HG03442 (cell line): ENCODE measurements around the gene ATP1B2.
"Not testable (repeated sequence)": the region's sequence is repeated elsewhere in the genome, so short reads cannot be mapped to it uniquely, and the experiment has no call there.

Experiments
- ATAC-seq: cut with Tn5 transposase; IDR thresholded peaks from one replicate; pipeline ENCODE4 v1.9.1; 2021; ENCODE audit warnings: mild to moderate bottlenecking, moderate library complexity; ENCODE audit not compliant: unreplicated experiment

Gene ATP1B2, protein sequence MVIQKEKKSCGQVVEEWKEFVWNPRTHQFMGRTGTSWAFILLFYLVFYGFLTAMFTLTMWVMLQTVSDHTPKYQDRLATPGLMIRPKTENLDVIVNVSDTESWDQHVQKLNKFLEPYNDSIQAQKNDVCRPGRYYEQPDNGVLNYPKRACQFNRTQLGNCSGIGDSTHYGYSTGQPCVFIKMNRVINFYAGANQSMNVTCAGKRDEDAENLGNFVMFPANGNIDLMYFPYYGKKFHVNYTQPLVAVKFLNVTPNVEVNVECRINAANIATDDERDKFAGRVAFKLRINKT

DNA sequence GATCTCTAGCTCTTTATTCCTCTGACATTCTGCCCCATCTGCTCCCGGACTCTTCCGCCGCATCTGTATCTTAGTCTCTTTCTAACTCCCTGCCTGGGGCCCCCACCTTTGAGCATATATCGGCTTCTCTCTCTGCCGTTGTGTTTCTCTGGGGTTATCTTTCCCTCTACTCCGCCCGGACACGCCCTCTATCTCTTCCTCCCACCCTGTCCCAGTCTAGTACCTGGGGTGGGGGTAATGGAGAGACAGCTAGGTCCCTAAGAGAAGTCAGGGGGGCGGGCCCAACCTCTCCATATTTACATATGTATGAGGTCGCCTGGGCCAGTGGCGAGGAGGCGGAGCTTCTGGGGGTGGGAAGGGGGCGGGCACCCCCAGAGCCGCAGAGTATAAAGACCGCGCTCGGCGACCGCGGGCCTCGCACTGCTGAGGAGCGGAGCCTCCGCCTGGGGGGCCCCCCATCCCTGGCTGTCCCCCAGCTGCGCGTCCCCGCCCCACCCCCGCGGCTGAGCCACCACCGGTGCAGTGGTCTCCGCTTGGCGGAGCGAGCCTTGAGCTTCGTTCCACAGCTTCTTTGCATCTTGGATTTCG lies at the start of gene ATP1B2:
Gene ATP1B2 (plus strand): TSS at position 418 of the 588 bp plus-strand sequence. CDS start 593 bp downstream, outside the sequence.
- ATAC-seq = no peak

DNA sequence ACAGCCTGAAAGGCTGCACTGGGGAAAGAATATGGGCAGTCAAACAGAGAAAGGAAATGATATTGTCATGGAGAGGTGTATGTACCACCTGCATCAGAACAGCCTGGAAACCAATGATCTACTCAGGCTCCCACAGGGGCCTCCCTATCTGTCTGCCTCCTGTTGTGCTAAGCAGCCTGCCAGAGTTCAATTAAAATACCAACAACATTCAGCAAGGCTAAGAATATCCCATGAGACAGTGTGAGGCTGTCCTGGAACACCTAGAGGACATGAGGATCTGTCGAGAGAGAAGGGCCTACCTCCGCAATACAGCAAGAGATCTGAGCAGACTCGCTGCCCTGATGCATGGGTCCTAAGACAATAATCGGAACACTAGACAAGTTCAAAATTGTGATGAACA lies 44.4 kb upstream of the ATP1B2 start:
- no peak for ATAC-seq

DNA sequence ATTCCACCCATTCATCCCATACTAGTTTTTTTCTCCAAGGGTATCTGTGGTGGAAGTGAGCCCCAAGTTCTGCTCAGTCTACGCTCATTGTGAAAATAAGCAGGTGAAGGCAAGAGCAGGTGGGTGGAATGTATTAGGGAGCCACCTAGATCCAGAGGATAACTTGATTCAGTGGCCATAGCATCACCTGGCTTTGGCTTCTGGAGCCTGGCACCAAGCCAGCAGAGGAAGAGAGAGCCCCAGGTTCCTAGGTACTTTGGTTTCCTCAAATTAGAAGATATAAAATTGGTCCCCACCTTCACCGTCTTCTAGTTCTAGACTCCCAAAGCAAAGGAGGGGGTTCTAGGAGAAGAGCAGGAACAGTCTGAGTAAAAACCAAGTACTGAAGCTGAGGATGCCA lies 40.1 kb upstream of the ATP1B2 start:
- no peak for ATAC-seq

DNA sequence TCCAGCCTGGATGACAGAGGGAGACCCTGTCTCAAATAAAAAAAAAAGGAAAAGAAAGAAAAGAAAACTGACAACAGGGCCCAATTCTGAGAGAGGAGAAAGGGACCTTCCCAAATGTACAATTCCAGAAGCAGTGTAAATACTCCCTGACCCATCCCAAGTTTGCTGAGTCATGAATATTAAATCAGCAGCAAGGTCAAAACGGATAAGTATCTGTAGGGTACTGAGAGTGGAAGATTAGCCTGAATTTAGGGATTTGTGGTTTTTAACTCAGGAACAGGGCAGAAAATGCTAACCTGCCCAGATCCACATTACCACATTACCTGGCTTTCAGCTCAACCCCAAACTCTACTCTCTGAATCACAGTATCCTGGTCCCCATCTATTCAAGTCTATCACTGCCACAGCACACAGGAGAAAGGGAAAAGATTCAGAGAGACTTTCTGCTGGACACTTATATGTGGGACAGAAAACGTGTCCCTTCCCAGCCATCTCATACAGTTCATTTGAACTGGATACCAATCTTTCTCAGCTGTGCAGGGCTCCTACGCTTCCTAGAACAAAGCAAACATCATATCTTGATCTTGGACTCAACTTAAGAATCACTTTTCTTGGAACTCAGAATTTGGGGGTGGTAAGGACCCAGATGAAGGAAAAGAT lies 39.0 kb upstream of the ATP1B2 start:
- ATAC-seq = no peak

DNA sequence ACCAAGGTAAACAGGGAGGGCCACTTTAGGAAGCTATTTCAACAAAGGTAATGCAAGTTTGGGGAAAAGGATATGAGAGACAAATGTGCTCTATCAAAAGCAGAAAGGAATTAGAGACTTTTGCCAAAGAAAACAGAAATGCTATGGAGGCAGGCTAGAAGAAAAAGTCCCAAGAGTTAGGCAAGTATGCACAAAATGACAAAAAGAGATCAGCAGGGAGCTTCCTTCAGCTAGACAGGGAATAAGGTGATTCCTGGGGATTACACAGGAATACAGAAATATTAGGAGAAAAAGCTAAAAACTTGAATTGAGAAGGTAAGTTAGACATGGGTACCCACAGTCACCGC lies 38.5 kb upstream of the ATP1B2 start:
- ATAC-seq = no peak

DNA sequence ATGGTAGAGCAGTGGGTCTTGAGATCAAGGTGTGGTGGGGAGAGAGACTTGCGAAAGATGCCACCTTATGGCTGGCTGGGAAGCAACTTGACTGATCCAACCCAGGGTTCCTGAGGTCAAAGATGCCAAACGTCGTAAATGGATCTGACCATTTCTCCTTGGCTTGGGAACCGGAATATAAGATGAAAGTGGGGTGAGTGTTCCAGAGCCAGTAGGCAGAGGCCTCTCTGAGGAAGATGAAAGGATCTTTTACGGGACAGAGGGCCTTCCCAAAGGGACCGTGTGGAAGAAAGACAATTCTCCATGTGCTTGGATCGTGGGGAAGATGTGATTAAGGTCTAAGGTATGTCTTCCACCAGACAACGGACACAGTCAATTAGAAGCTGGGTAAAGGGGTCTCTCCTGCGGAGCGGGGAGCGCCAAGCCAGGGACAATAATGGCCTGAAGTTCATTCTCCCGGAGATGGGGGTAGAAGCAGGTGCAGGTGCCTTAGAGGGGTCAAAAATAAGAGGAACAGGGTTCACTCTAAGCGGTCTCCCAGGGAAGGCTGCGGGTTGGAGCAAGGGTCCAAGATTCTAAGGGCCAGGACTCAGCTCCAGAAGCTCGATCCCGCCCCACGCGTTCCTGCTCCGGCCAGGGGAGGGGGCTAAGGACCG lies 36.8 kb upstream of the ATP1B2 start:
- no peak for ATAC-seq

DNA sequence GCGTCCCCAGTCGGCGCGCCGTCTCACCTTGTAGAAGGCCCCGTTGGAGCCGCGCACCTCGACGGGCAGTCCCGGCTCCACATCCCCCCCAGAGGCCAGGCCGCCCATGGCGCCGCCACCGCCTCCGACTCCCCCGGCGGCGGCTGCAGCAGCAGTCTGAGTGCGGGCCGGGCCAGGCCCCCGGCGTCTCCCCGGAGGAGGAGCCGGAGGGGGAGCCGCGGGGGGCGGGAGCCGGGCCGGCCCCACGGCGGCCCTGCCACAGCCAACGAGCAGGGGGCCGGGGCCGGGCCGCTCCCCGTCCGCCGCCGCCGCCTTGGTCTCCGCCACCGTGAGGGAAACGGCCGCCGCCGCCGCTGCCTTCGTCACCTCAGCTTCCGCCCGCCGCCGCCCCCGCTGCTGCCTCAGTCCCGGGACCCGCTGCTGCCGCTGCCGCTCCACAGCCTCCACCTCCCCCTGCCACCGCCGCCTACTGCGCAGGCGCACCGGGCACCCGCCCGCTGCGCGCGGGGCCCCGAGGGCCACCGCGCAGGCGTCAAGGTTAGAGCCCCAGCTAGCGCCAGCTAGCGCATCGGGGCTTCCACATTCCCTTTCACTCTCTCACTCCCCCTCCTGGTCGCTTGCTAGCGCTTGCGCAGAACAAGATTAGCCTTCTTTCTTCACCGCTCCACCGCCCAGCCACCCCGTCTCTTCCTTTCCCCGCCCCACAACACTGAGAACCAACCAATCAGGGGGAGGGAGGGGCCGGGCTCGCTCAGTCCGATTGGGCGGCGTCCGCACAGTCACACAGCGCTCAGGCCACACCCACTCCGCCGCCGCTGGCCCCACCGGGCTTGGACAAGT lies 36.1 kb upstream of the ATP1B2 start, which contains the start of gene FXR2:
Gene FXR2 (minus strand): TSS at position 473 of the 840 bp plus-strand sequence. CDS start 365 bp downstream, at position 108.
- peak; percentile 81 for ATAC-seq

DNA sequence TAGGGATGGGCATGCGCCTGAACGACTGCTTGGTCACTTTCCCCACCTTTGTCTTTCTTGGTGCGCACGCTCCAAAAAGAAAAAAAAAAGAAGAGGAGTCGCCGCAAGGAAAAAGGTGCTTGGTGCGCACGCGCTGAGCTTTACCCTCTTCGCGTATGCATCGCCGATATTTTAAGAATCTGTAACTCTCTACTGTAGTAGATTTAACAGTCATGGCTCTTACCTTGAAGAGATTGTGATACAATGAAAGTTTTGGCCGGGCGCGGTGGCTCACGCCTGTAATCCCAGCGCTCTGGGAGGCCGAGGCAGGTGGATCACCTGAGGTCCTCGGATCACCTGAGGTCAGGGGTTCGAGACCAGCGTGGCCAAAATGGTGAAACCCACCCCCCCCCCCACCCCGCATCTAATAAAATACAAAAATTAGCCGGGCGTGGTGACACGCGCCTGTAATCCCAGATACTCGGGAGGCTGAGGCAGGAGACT lies 35.4 kb upstream of the ATP1B2 start:
- ATAC-seq = no peak

- ATAC-seq = no peak
Observed at GRCh38 chr17:7618608-7619007, 32.1 kb upstream of the ATP1B2 start.

- no peak for ATAC-seq
Observed at GRCh38 chr17:7620835-7621234, 29.9 kb upstream of the ATP1B2 start.

DNA sequence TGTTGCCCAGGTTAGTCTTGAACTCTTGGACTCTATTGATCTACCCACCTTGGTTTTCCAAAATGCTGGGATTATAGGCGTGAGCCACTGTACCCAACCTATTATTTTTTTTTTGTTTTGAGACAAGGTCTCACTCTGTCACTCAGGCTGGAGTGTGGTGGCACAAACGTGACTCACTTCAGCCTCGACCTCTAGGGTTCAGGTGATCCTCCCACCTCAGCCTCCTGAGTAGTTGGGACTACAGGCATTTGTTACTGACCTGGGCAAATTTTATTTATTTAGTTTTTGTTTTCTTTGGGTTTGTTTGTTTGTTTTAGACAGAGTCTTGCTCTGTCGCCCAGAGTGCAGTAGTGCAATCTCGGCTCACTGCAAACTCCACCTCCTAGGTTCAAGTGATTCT lies 27.1 kb upstream of the ATP1B2 start:
- no peak for ATAC-seq

DNA sequence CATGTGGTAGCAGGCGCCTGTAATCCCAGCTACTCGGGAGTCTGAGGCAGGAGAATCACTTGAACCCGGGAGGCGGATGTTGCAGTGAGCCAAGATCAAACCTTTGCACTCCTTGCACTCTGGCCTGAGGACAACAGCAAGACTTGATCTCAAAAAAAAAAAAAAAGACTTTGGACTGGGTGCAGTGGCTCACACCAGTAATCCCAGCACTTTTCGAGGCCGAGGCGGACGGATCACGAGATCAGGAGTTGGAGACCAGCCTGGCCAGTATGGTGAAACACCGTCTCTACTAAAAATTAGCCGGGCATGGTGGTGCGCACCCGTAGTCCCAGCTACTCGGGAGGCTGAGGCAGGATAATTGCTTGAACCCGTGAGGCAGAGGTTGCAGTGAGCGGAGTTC lies 25.0 kb upstream of the ATP1B2 start:
- not testable (repeated sequence) for ATAC-seq

GRCh38 chr17:7626307-7626706 lies 24.4 kb upstream of the ATP1B2 start:
- ATAC-seq = no peak

DNA sequence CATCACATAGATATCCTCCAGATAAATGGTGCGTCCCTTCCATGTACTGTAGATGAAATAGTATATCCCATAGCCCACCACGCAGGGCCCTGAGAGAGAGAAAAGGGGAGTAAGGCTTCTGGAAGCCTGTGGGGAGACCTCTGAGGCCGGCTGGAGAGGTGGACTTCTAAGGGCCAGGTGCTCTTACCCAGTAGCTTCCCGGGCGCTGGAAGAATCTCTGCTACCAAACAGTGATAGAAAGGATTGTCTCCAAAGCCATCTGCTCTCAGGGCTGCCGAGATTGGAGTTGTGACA lies 23.8 kb upstream of the ATP1B2 start:
- ATAC-seq = no peak

GRCh38 chr17:7627250-7628121 lies 23.2 kb upstream of the ATP1B2 start, which contains the start of gene SAT2:
TSS of gene SAT2 (minus strand) at chr17:7627821. CDS start at chr17:7627635, 186 bp downstream.
- peak; percentile 77 for ATAC-seq

GRCh38 chr17:7629939-7630571 lies 20.7 kb upstream of the ATP1B2 start, which contains the start of gene SHBG:
TSS of gene SHBG (plus strand) at chr17:7630135. CDS start at chr17:7630173, 38 bp downstream.
- no peak for ATAC-seq

GRCh38 chr17:7631398-7632380 lies 19.0 kb upstream of the ATP1B2 start:
- no peak for ATAC-seq

DNA sequence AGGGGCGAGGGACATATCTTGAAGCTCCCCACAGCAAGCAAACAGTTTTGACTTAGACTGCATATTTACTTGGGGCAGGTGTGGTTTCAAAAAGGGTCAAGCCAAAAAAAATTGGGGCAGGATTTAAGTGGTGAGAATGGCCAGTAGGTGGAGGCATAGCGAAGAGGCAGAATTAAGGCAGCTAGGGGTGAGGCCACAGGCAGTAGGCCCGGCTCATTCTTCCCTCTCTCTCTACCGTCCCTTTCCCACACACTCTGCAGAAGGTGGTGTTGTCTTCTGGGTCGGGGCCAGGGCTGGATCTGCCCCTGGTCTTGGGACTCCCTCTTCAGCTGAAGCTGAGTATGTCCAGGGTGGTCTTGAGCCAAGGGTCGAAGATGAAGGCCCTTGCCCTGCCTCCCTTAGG lies 18.2 kb upstream of the ATP1B2 start:
- ATAC-seq = no peak
